Stimulated activated CD4-positive, alpha-beta T cell treated with anti-CD3 and anti-CD28 coated beads, Interleukin-15, amount 100 ng/mL, for 1 hour (primary cell): Measurements from ENCODE around the gene CYB561A3.

Experiments used
- DNase-seq, 2 donors: peaks; one replicate each; pipeline ENCODE4 v3.0.0-alpha.2; 2020; ENCODE audit warnings: low read depth in 1 of 2, low spot score in 1 of 2

CYB561A3 gene

GRCh38 chr11:61369372-61370348, 8.0 kb upstream of the CYB561A3 start:
- DNase-seq = no peak

GRCh38 chr11:61368646-61369045, 7.0 kb upstream of the CYB561A3 start:
- no peak for DNase-seq

- DNase-seq = no peak
Observed at GRCh38 chr11:61367406-61367805, 5.7 kb upstream of the CYB561A3 start.

GRCh38 chr11:61364012-61364675, 2.5 kb upstream of the CYB561A3 start:
- DNase-seq = no peak

- peak; percentile 4 to 5 for DNase-seq
Observed at GRCh38 chr11:61362542-61362875, 827 bp upstream of the CYB561A3 start.

- DNase-seq = no peak
Observed at GRCh38 chr11:61361237-61361740, 393 bp downstream of the CYB561A3 start.

GRCh38 chr11:61359516-61359915, 2.2 kb downstream of the CYB561A3 start:
- no peak for DNase-seq

GRCh38 chr11:61358566-61358965, 3.1 kb downstream of the CYB561A3 start:
- DNase-seq = no peak

- no peak for DNase-seq
Observed at GRCh38 chr11:61357894-61358239, 3.8 kb downstream of the CYB561A3 start.

GRCh38 chr11:61357233-61357893, 4.3 kb downstream of the CYB561A3 start:
- DNase-seq = no peak

- no peak for DNase-seq
Observed at GRCh38 chr11:61356706-61357105, 5.0 kb downstream of the CYB561A3 start.

GRCh38 chr11:61354208-61354607, 7.5 kb downstream of the CYB561A3 start:
- no peak for DNase-seq

GRCh38 chr11:61353131-61354067, 8.3 kb downstream of the CYB561A3 start:
- DNase-seq = no peak

- no peak for DNase-seq
Observed at GRCh38 chr11:61352038-61352437, 9.6 kb downstream of the CYB561A3 start.

GRCh38 chr11:61350803-61351202, 10.9 kb downstream of the CYB561A3 start:
- no peak for DNase-seq

GRCh38 chr11:61350336-61350735, 11.3 kb downstream of the CYB561A3 start:
- no peak for DNase-seq

- DNase-seq = no peak
Observed at GRCh38 chr11:61349916-61350315, 11.8 kb downstream of the CYB561A3 start.

- DNase-seq = no peak
Observed at GRCh38 chr11:61349189-61349751, 12.4 kb downstream of the CYB561A3 start.

- no peak for DNase-seq
Observed at GRCh38 chr11:61347916-61348461, 13.7 kb downstream of the CYB561A3 start.
